CD4-positive, alpha-beta T cell (primary cell): ENCODE data around the gene KIAA0586. TPM values are rescaled to one million over a fixed set of nuclear protein-coding genes. Genes with fewer than 3 reads are reported as not detected.

Source experiments
- ATAC-seq: fragments of 200-7000 bp; cut with Tn5 transposase; one replicate; pipeline ENCODE4 v1.10.0; 2022; ENCODE audit warnings: mild to moderate bottlenecking; ENCODE audit not compliant: poor library complexity
- CTCF ChIA-PET: fragments of 350-600 bp; sonication (Branson Sonifier 250); formaldehyde crosslinking; loops from one replicate; lab custom pipeline; 2021; ENCODE audit warnings: antibody characterized with exemption, inconsistent platforms; lab: Charles Lee
- POLR2A ChIA-PET: fragments of 350-600 bp; sonication (Branson Sonifier 250); formaldehyde crosslinking; loops from one replicate; lab custom pipeline; 2021; ENCODE audit warnings: antibody characterized with exemption, inconsistent platforms; lab: Charles Lee
- DNase-seq, 14 experiments: peaks; one replicate each; pipeline ENCODE4 v3.0.0-alpha.2; 2013 to 2020; ENCODE audit warnings: mixed read lengths in 2 of 14
- H3K27ac ChIP-seq, 2 donors: one replicate each; pipeline versions ENCODE4 v1.5.1 to v1.7.0; 2013; ENCODE audit warnings: low read length in 2 of 2, low read depth in 1 of 2, mild to moderate bottlenecking in 1 of 2
- H3K27me3 ChIP-seq, 2 experiments: 1 replicate in 1 of 2; 2 replicates in 1 of 2; pipeline versions ENCODE4 v1.6.1 to v1.7.0; 2013; ENCODE audit warnings: low read length in 2 of 2, control low read depth in 1 of 2, mild to moderate bottlenecking in 1 of 2, moderate library complexity in 1 of 2; ENCODE audit not compliant: insufficient read depth in 2 of 2, control insufficient read depth in 1 of 2
- H3K36me3 ChIP-seq: one replicate; pipeline ENCODE4 v1.6.1; 2013; ENCODE audit warnings: low read length, control low read depth; ENCODE audit not compliant: insufficient read depth
- H3K4me1 ChIP-seq: one replicate; pipeline ENCODE4 v1.6.1; 2013; ENCODE audit warnings: low read length, control low read depth; ENCODE audit not compliant: insufficient read depth
- H3K4me3 ChIP-seq: one replicate; pipeline ENCODE4 v1.5.1; 2013; ENCODE audit warnings: mild to moderate bottlenecking, low read length, moderate library complexity
- H3K9me3 ChIP-seq, 2 experiments: 1 replicate in 1 of 2; 2 replicates in 1 of 2; pipeline versions ENCODE4 v1.6.1 to v1.7.0; 2013; ENCODE audit warnings: low read length in 2 of 2, mild to moderate bottlenecking in 2 of 2, control low read depth in 1 of 2, moderate library complexity in 1 of 2; ENCODE audit not compliant: control insufficient read depth in 1 of 2, insufficient read depth in 1 of 2
- H3K27ac Mint-ChIP-seq: one replicate; pipeline ENCODE4 v1.8.0; 2020; ENCODE audit warnings: mixed read lengths
- H3K27me3 Mint-ChIP-seq: one replicate; pipeline ENCODE4 v1.8.0; 2021; ENCODE audit warnings: mixed read lengths
- H3K36me3 Mint-ChIP-seq: one replicate; pipeline ENCODE4 v1.8.0; 2021; ENCODE audit warnings: low read depth, mixed read lengths
- H3K4me1 Mint-ChIP-seq: one replicate; pipeline ENCODE4 v1.8.0; 2021; ENCODE audit warnings: low read depth, mixed read lengths
- H3K4me3 Mint-ChIP-seq: one replicate; pipeline ENCODE4 v1.8.0; 2020; ENCODE audit warnings: mild to moderate bottlenecking, mixed read lengths
- H3K9me3 Mint-ChIP-seq: one replicate; pipeline ENCODE4 v1.8.0; 2020; ENCODE audit warnings: mixed read lengths
- intact Hi-C, 2 experiments: fragments of 100-400 bp; cut with DNase I in 1 of 2; cut with micrococcal nuclease in 1 of 2; formaldehyde crosslinking; loops; one replicate each; pipeline versions ENCODE4 v1.15.1 to v1.9.0; 2023 to 2025; cut with DNase I, micrococcal nuclease
- total RNA-seq, 174 experiments: library from RNA in 2 of 174; stranded (reverse) in 2 of 174; gene quantifications; one replicate each; pipeline ENCODE4 v1.2.3 and lab custom pipeline; 2021 to 2026
- TF ChIP-seq, protein P1 (sequence below): fragments of 200-600 bp; IDR thresholded peaks from one replicate; pipeline ENCODE4 v1.8.0; 2022; ENCODE audit warnings: antibody characterized with exemption, mild to moderate bottlenecking

KIAA0586 gene
- total RNA-seq, 2 experiments from 2014 or later, result 16.5 to 18.2 TPM

- intact Hi-C loops, result no loop called here
- H3K36me3 Mint-ChIP-seq, result no peaks in the 10 kb centered on the region
- no peak overlapping the region for H3K27ac Mint-ChIP-seq
- H3K27ac ChIP-seq, result no peak overlapping the region
- H3K36me3 ChIP-seq, result no peaks in the 10 kb centered on the region
- no peak for ATAC-seq
- DNase-seq, result no peak
- ChIA-PET POLR2A (no interaction called here), CTCF (no interaction called here)
- peaks cover under 1% of the 10 kb centered on the region for H3K4me1 Mint-ChIP-seq
- no peak overlapping the region for H3K4me3 Mint-ChIP-seq
- no peaks in the 10 kb centered on the region for H3K9me3 ChIP-seq
- TF ChIP-seq, protein P1, sequence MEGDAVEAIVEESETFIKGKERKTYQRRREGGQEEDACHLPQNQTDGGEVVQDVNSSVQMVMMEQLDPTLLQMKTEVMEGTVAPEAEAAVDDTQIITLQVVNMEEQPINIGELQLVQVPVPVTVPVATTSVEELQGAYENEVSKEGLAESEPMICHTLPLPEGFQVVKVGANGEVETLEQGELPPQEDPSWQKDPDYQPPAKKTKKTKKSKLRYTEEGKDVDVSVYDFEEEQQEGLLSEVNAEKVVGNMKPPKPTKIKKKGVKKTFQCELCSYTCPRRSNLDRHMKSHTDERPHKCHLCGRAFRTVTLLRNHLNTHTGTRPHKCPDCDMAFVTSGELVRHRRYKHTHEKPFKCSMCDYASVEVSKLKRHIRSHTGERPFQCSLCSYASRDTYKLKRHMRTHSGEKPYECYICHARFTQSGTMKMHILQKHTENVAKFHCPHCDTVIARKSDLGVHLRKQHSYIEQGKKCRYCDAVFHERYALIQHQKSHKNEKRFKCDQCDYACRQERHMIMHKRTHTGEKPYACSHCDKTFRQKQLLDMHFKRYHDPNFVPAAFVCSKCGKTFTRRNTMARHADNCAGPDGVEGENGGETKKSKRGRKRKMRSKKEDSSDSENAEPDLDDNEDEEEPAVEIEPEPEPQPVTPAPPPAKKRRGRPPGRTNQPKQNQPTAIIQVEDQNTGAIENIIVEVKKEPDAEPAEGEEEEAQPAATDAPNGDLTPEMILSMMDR, result no peak
- H3K4me3 ChIP-seq, result no peak overlapping the region
- H3K27me3 ChIP-seq, result no peaks in the 10 kb centered on the region
- H3K4me1 ChIP-seq, result no peaks in the 10 kb centered on the region
- H3K27me3 Mint-ChIP-seq, result no peaks in the 10 kb centered on the region
- H3K9me3 Mint-ChIP-seq, result no peaks in the 10 kb centered on the region
Observed at GRCh38 chr14:58563978-58564377, 136.5 kb downstream of the KIAA0586 start.

DNA sequence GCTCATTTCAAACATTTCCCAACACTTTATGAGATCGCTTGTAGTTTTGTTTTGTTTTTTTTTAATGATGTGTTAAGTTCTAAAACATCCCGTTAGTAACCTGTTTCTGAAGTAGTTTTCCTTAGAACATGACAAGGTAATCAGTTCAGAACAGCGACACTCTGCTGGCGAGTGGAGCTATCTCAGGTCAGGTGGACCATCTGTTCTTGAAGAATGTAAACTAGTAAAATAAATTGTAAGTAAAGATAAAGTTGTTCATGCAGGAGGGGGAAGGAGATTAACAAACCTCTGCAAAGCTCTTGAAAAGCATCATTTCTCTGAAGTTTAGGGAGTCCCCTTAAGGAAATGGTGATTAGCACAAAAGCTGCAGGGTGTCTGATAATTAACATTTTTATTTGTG lies 138.3 kb downstream of the KIAA0586 start:
- no peak for DNase-seq
- no peaks in the 10 kb centered on the region for H3K36me3 Mint-ChIP-seq
- H3K27me3 Mint-ChIP-seq, result no peaks in the 10 kb centered on the region
- Histone ChIP-seq H3K27me3 (no peaks in the 10 kb centered on the region), H3K36me3 (no peaks in the 10 kb centered on the region), H3K4me3 (no peak overlapping the region), H3K4me1 (no peaks in the 10 kb centered on the region), H3K9me3 (no peaks in the 10 kb centered on the region), H3K27ac (no peak overlapping the region)
- ChIA-PET POLR2A (no interaction called here), CTCF (no interaction called here)
- no peak for ATAC-seq
- no peak overlapping the region for H3K4me3 Mint-ChIP-seq
- no peak overlapping the region for H3K27ac Mint-ChIP-seq
- peaks cover 7% of the 10 kb centered on the region for H3K4me1 Mint-ChIP-seq
- TF ChIP-seq, protein P1, result no peak
- intact Hi-C loops, result no loop called here
- no peaks in the 10 kb centered on the region for H3K9me3 Mint-ChIP-seq

DNA sequence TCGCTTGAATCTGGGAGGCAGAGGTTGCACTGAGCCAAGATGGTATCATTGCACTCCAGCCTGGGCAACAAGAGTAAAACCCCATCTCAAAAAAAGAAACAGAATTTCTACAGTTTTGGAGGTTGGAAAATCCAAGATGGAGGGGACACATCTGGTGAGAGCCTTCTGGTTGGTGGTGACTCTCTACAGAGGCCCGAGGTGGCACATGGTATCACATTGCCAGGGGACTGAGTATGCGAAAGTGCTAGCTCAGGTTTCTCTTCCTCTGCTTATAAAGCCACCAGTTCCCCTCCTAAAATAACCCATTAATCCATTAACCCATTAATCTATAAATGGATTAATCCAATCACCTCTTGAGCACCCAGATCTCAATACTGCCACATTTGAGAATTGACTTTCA lies 139.5 kb downstream of the KIAA0586 start:
- no peaks in the 10 kb centered on the region for H3K9me3 ChIP-seq
- TF ChIP-seq, protein P1, result no peak
- no peak for DNase-seq
- intact Hi-C loops, result no loop called here
- Mint-ChIP-seq H3K36me3 (no peaks in the 10 kb centered on the region), H3K4me1 (peaks cover 18% of the 10 kb centered on the region), H3K4me3 (no peak overlapping the region), H3K27me3 (no peaks in the 10 kb centered on the region), H3K9me3 (no peaks in the 10 kb centered on the region), H3K27ac (no peak overlapping the region)
- H3K27ac ChIP-seq, result no peak overlapping the region
- peaks cover 9% of the 10 kb centered on the region for H3K4me1 ChIP-seq
- ATAC-seq, result no peak
- H3K4me3 ChIP-seq, result no peak overlapping the region
- no peaks in the 10 kb centered on the region for H3K36me3 ChIP-seq
- no peaks in the 10 kb centered on the region for H3K27me3 ChIP-seq
- ChIA-PET CTCF (no interaction called here), POLR2A (interaction anchor here (1.3 kb wide), 1 partner anchor 32 kb away, joined by 4 read pairs; no protein-coding TSS in a partner anchor)
